GM21529 (cell line): ENCODE results near the gene LY9.

Experiments used
- ATAC-seq: cut with Tn5 transposase; IDR thresholded peaks from one replicate; pipeline ENCODE4 v1.9.1; 2021; ENCODE audit not compliant: unreplicated experiment

Gene LY9

GRCh38 chr1:160834945-160835565 lies 39.1 kb downstream of the LY9 start:
- no peak for ATAC-seq

- ATAC-seq = no peak
Observed at GRCh38 chr1:160835751-160836150, 39.8 kb downstream of the LY9 start.

- ATAC-seq = no peak
Observed at GRCh38 chr1:160836561-160836960, 40.6 kb downstream of the LY9 start.

DNA sequence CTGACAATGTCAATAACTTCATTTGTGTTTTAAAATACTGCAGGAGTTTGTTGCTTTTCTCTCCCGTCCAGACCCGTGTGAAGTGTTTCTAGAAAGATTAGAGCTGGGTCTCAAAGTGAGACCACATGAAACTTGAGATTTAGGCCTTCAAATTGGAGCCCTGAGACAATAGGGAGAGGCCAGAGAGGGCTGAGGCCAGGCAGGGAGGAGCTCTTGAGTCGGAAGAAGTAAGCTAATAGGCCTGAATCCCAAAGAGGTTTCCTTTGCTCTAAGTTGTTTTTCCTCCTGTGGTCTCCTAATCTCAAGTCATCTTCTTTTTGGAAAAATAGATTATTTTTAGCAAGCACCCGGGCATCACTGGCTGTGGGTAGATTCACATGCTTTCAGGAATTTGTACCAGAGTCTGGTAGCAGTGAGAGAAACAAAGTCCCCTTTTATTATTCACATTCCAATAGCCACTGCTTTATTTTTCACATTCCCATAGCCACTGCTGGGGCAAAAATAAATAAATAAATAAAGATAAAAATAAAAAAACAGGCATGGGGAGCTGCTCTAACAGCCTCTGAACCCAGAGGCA lies 41.1 kb downstream of the LY9 start:
- ATAC-seq = no peak

- peak; percentile 81 for ATAC-seq
Observed at GRCh38 chr1:160837558-160838205, 41.7 kb downstream of the LY9 start.

DNA sequence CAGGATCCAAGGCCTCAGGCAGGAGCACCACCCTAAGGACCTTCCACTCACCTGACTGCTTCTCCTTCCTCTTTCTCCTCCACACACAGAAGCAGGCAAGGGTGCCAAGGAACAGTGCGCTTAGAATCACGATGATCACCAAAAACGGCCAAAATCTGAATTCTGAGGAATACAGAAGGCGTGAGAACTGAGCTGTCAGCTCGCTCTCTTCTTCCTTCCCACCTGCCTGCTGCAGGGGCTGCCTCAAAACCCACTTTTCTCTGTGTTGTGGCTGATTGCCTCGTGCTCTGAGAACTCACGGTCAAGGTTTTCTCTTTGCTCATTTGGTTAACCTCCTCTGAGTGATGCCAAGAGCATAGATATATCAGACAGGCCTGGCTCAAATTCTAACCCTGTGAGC lies 42.9 kb downstream of the LY9 start:
- ATAC-seq = no peak

DNA sequence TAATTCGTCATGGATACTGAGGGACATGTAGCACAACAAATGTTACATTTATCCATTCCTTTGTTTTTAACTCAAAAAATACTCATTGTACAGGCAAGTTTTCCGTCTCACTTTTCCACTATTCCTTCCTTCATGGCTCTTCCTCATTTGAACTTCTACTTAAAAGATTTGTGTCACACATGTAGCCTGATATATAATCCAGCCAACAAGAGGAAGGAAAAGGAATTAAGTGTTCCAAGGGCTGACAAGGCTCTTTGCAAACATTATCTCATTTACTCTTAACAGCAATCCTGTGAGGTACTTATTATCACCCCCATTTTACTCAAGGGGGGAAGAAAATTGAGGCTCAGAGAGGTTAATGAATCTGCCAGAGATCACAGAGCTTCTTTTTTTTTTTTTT lies 43.8 kb downstream of the LY9 start:
- no peak for ATAC-seq

GRCh38 chr1:160841079-160841478 lies 45.1 kb downstream of the LY9 start:
- no peak for ATAC-seq

GRCh38 chr1:160844447-160845232 lies 48.7 kb downstream of the LY9 start:
- ATAC-seq = no peak

- no peak for ATAC-seq
Observed at GRCh38 chr1:160846281-160846680, 50.3 kb downstream of the LY9 start.

GRCh38 chr1:160850541-160850940 lies 54.6 kb downstream of the LY9 start:
- ATAC-seq = no peak

DNA sequence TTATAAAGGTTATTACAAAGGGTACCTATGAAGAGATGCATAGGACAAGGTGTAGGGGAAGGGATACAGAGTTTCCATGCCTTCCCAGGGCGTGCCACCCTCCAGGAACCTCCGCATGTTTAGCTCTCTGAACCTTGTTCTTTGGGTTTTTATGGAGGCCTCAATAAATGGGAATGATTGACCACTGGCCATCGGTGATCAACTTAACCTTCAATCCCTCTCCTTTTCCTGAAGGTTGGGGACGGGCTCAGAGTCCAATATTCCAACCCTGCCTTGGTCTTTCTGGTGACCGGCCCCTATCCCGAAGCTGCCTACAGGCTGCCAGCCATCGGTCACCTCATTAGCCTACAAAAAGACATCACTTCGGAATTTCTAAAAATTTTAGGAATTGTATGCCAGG lies 55.0 kb downstream of the LY9 start:
- no peak for ATAC-seq

DNA sequence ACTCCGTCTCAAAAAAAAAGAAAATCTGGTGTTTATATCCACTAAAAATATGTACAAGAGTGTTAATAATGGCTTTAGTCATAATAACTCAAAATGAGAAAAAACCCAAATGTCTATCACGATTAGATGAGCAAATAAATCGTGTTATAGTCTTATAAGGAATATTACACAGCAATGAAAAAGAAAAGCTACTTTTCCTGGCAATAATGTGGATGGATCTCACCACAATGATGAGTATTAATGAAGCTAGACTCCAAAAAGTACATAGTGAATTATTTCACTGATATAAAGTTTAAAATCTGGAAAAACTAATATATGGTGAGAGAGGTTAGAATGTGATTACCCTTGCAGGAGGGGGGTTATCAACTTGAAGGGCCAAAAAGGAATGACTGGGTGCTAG lies 57.0 kb downstream of the LY9 start:
- ATAC-seq = no peak

GRCh38 chr1:160853754-160854153 lies 57.8 kb downstream of the LY9 start:
- ATAC-seq = no peak

DNA sequence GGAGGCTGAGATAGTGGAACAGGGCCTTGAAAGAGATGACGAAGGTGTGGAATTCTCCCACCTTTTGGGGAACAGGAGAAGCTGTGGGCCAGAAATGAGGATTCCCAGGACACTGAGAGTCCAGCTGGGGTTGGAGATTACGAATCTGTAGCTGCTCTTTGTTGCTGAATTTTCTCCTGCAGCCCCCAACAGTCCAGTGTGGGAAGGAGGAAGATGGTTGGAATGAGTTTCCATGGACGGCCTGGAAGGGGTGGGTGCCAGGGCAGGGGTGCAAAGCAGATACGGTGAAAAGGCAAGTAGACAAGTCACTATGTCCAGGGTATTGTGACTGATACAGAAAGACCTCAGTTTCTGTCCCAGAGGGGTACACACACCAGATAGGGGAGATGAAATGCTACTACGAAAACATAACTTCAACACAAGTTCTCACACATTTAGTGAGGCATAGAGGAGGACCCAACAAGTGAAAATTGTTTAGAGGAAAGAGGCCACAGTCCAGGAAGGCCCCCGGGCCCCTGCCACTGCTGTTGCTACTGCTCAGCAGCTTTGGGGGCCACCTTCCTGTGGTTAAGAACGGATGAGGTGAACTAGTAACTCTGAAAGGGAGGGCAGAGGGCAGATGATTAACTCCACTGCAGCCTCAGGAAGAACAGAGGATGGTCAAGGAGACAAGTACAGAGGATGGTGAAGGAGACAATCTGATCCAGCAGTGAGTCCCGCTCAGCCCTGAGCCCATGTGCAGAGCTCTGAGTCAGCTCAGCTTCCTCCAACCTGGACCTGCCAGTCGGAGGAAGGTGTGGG lies 59.4 kb downstream of the LY9 start:
- peak; percentile 84 for ATAC-seq

DNA sequence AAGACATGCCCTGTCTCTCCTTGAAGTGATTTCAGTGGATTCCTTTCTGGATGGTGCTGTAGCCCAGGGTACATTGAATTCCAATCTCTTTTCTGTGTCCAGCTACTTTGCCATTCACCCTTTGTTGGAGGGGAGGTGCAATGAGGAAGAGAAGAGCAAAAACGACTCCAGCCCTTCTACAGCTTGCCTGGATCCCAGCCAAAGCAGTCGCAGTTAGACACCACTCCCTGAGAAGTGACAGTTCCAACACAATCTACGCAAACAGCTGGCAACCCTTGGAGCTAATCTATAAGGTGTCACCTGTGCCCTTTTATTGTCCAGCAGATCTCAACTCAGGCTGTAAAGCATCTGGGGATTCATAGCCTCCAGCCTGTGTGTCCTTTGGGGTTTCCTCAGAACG lies 62.1 kb downstream of the LY9 start:
- no peak for ATAC-seq

DNA sequence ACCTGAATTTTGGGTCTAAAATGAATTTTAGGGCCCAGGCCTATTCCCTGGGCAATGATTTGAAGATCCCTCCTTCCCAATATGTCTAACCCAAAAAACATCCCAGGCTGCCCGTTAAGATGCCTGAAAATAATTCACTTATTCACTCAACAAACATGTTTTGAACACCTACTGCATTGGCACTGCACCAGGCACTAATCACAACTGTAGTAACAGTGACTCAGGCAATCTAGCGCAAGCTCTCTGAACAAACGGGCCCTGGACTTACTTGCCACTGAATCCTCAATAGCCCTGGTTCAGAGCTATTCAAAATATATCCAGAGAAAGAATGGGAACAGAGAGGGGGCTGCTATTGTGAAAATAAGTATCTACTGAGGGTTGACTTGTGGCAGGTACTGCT lies 62.5 kb downstream of the LY9 start:
- no peak for ATAC-seq

- no peak for ATAC-seq
Observed at GRCh38 chr1:160859166-160859565, 63.2 kb downstream of the LY9 start.

GRCh38 chr1:160860840-160861505 lies 65.0 kb downstream of the LY9 start:
- no peak for ATAC-seq

DNA sequence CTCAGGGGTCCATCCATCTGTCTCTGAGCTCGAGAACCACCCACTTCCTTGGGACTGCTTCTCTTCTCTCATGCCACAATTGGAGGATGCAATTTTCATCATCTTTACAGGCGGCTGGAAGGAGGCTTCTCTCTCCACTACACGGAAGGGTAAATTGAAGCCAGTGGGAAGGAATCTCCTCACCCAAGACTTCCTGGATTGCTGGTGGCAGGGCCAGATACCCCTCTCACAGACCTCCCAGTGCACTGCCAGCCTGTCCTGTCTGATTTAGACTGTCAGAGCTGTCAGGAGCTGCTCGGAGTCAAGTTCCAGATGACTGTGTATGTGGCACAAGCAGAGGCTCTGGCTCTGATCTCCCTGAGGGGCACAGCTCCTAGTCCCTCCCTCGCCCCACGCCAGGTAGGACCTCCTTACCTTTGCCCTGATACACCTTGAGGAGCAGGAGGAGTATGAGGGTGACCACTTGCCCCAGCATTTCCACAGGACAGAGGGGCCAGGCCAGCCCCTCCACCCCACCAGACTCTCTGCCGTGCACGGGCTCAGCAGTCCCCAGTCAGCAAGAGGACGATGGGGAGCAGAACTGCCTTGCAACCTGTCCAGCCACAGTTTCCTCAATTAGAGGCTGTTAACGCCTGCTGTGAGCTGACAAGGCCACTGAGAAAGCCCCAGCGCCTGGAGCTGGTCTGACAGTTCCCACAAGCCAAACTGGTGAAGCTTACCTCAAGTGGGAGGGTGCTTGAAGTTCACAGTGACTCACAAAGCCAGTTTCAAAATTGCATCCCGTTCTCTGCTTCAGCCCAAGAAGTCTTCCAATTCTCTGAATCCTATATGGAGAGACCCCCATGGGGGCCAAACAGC lies 66.5 kb downstream of the LY9 start, which contains the start of gene CD244:
Gene CD244 (minus strand): TSS at position 685 of the 858 bp plus-strand sequence. CDS start 210 bp downstream, at position 475.
- ATAC-seq = peak; percentile 68
